Stimulated activated CD8-positive, alpha-beta memory T cell treated with anti-CD3 and anti-CD28 coated beads, Interleukin-15, amount 100 ng/mL, for 48 hours (primary cell): ENCODE measurements around the gene PROCA1.
A peak's percentile ranks its signal among the peaks of the same experiment; 100 is the strongest.
"Not testable (repeated sequence)": the region's sequence is repeated elsewhere in the genome, so short reads cannot be mapped to it uniquely, and the experiment has no call there.

Experiments
- DNase-seq, 2 donors: peaks; one replicate each; pipeline ENCODE4 v3.0.0-alpha.2; 2020; ENCODE audit warnings: low read depth in 2 of 2

The PROCA1 gene

GRCh38 chr17:28725660-28726225, 14.1 kb upstream of the PROCA1 start:
- DNase-seq: peak; percentile 54 to 68

DNA sequence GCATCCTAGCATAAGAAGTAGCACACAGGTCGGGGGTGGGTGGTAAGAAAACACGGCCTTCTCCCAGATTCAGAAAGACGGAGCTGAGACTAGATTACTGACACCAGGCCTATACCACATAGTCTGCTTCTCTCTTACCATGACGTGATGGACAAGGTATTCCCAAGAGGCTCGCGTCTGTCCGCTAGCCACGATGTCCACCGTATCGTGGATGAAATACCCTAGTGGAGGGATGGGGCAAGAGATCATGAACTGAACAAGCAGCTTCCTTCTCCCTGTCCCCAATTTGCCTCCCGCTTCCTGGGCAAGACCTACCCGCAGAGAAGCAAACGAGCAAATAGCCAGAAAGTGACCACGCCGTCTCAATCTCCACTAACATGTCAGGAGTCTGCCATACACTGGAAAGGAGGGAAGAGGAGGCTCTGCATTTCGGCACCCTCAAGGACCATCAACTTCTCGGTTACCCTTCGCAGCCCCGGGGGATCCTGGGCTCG, 13.5 kb upstream of the PROCA1 start:
- no peak for DNase-seq

GRCh38 chr17:28724500-28725165, 12.9 kb upstream of the PROCA1 start:
- no peak for DNase-seq

GRCh38 chr17:28723836-28724499, 12.3 kb upstream of the PROCA1 start:
- not testable (repeated sequence) for DNase-seq

GRCh38 chr17:28723159-28723835, 11.6 kb upstream of the PROCA1 start:
- no peak for DNase-seq

DNA sequence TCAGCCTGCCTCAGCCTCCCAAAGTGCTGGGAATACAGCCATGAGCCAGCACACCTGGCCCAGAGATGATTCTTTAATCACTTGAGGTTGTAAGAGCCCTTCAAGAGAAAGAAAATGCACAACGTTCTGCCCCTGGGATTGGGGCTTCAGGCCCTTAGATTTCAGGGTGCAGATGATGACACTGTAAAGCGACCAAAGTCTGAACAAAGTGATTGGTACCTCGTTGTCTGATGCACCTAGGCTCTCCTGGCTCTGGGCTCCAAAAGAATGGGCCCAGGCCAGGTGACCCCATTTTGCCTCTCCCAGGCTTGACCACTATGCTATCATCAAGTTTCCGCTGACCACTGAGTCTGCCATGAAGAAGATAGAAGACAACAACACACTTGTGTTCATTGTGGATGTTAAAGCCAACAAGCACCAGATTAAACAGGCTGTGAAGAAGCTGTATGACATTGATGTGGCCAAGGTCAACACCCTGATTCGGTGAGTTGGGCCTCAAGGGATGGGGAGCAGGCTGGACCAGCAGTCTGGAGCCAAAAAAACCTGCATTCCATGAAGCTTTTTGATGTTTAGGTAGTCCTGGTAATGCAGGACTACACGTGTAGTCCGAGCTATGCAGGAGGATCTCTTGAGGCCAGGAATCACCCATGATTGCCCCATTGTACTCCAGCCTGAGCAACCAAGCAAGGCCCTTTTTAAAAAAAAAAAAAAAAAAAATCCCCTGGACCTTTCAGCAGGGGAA, 10.9 kb upstream of the PROCA1 start:
- no peak for DNase-seq

- not testable (repeated sequence) for DNase-seq
Observed at GRCh38 chr17:28720997-28721329, 9.3 kb upstream of the PROCA1 start.

DNA sequence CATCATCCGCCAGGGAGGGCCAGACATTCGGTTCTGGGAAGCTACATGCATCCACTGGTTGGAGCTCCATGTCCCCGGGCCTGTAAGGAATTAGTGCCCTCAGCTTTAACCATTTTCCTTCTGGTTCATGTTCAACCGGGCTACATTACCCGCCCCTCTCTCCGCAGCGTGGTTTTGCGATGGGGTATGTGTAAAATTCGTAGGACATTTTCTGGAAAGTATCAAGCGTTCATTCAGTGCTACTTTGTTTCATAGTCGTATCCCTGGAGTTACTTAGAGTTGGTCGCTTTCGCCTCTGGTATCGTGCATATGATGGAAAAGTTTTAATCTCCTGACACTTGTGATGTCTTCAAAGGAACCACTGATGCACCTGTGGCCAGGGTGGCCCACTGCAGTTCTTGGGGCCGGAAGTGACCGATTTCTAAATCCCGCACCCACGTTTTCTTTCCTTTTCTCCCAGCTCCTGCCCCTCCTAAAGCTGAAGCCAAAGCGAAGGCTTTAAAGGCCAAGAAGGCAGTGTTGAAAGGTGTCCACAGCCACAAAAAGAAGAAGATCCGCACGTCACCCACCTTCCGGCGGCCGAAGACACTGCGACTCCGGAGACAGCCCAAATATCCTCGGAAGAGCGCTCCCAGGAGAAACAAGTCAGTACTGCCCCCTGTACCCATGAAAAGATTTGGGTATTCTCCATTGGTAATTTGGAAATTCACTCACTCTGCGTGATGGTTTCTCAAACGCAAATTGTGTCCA, 8.7 kb upstream of the PROCA1 start:
- DNase-seq: peak in 1 of 2 donors; percentile 32

- DNase-seq: no peak
Observed at GRCh38 chr17:28719021-28719433, 7.3 kb upstream of the PROCA1 start.

- no peak for DNase-seq
Observed at GRCh38 chr17:28718333-28719020, 6.8 kb upstream of the PROCA1 start.

GRCh38 chr17:28717578-28718332, 6.1 kb upstream of the PROCA1 start, which contains the start of gene RAB34:
Gene RAB34 (minus strand): TSS chr17:28717868. CDS start chr17:28717266, 602 bp downstream.
- DNase-seq: no peak

- DNase-seq: no peak
Observed at GRCh38 chr17:28716740-28717577, 5.3 kb upstream of the PROCA1 start.

DNA sequence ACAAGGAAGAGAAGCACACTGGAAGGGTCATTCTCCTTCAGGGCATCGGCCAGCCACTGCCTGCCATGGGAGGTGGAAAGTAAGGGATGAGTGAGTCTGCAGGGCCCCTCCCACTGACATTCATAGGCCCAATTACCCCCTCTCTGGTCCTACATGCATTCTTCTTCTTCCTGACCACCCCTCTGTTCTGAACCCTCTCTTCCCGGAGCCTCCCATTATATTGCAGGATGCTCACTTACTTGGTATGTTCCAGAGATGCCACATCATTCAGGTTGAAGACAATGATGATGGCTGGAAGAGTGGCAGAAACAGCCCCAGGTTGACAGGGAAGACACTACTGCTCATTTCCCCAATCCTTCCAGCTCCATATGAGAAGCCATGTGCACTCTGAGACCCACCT, 3.5 kb upstream of the PROCA1 start:
- no peak for DNase-seq

DNA sequence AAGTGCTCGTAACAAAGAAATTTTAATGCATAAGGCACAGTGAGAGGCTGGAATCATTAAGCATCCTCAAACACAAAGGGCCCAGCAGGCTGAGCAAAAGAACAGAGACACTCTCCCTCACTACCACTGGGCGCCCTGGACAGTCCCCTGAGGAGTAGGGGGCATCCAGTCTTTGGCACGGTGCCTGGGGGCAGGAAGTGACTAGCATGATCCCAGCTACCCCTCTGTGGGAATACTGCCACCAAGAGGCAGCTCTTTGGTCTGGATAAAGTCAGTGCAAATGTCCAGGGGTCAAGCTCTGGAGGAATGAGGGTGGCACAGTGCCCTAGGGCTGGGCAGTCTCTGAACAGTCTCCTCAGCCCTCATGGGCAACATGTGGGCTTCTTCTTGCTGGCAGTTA, 2.6 kb upstream of the PROCA1 start:
- DNase-seq: no peak

GRCh38 chr17:28712705-28713415, 1.2 kb upstream of the PROCA1 start:
- no peak for DNase-seq

DNA sequence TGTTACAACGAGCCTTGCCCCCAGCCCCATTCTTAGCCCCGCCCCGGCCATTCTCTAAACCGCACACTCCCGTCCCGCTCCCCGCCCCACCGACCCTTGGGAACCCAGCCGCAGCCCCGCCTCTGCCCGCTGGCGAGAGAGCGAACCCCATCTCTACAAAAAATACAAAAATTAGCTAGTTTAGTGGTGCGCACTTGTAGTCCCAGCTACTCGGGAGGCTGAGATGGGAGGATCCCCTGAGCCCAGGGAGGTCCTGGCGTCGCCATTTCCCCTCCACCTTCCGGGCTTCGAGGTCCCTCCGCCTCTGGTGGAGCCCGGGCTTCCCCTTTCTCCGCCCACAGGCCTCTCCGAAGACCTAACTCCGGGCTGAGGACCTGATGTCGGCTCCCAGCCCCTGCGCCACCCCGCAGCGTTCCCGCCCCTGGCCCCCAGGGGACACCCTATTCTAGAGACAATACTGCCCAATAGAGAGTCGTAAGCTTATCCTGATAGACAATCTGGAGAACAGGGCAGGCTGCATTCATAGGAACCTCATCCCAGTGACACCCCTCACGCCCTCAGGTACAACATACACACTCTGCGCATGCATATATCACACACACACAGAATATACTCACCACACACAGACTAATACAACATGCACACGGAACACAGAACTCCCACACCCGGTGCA, 480 bp upstream of the PROCA1 start:
- DNase-seq: peak; percentile 64
